Measurements from ENCODE around the gene TMEM175. TPM values are rescaled to one million over a fixed set of nuclear protein-coding genes. Genes with fewer than 3 reads are reported as not detected.

TMEM175 gene
- total RNA-seq, 1 experiment from 2014 or later: 18.5 TPM

DNA sequence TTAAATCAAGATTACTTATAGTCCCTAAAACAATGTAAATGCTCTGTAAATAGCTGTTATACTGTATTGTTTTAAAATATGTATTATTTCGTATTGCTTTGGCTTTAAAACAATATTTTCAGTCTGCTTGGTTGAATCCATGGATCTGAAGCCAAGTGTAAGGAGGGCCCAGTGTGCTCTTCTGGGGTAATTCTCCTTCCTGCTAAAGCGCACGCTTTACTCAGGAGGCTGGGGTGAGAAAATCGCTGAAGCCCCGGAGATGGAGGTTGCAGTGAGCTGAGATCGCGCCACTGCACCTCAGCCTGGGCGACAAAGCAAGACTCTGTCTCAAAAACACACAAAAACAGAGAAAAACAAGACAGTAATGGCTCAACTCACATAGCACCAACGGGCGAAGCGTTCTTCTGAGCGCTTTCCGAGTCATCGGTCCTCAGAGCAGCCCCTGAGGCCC lies 54.2 kb downstream of the TMEM175 start:
- POLR2A ChIA-PET (ENCODE audit: unreplicated experiment): interaction anchor here (0.6 kb wide), 1 partner anchor 14 kb away, joined by 5 read pairs; no protein-coding TSS in a partner anchor
- intact Hi-C loops (cut with micrococcal nuclease): no loop called here

DNA sequence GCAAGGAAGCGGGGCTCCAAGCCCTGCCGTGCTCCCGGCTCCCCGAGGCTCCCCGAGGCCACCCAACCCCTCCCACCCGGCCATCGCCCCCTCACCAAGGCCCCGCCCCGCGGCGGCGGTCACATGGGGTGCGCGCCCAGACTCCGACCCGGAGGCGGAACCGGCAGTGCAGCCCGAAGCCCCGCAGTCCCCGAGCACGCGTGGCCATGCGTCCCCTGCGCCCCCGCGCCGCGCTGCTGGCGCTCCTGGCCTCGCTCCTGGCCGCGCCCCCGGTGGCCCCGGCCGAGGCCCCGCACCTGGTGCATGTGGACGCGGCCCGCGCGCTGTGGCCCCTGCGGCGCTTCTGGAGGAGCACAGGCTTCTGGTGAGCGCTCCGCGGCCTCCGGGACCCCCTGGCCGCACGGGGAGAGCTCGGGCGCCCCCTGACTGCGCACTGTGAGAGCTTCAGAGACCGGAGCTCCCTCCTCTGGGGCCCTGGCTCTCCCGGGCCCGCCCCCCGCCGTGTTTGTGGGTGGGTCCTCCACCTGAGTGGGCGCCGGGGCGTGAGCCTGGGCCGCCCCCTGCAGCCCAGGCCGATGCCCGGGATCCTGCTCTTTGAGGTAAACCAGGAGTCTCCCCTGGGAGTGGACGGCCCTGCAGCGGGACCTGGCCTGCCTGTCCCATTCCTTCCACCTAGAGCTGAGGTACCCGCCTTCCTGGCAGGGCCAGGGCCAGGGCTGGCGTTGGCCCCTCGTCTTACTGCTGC lies 54.8 kb downstream of the TMEM175 start, which contains the start of gene IDUA:
Gene IDUA, plus strand, starts transcription at position 166 of the 745 bp plus-strand sequence. Its CDS starts 41 bp downstream, at position 207.
- H3K27me3 ChIP-seq (ENCODE audit: low read length): no peaks in the 10 kb centered on the region
- H3K9me3 ChIP-seq (ENCODE audit: low read length): no peaks in the 10 kb centered on the region
- intact Hi-C loops (cut with micrococcal nuclease): no loop called here
- DNase-seq (peak; percentile 59), ATAC-seq (peak; percentile 74)
- H3K79me2 ChIP-seq (ENCODE audit: low read length): peaks cover 5% of the 10 kb centered on the region; the same call in 1 of the 2 replicates
- H3K36me3 ChIP-seq (ENCODE audit: low read depth, low read length): no peaks in the 10 kb centered on the region
- H3K9me2 ChIP-seq (replicated peaks; ENCODE audit: low read length): no peaks in the 10 kb centered on the region
- ChIA-PET POLR2A (ENCODE audit: unreplicated experiment) (interaction anchor here (0.5 to 0.6 kb wide), 2 partner anchors 13 to 246 kb away, joined by 4 to 5 read pairs; no protein-coding TSS in a partner anchor), CTCF (interaction anchor here (0.6 to 0.7 kb wide), 2 partner anchors 55 to 198 kb away, joined by 3 to 5 read pairs; partner anchors contain the start of genes GAK and TMEM175)
- H3K4me2 ChIP-seq (ENCODE audit: low read length): peak within 1 kb of the TSS; percentile 94
- TF ChIP-seq EZH2 (IDR thresholded peaks at IDR 0.05; ENCODE audit: low read length, unreplicated experiment) (no peak), EZH2phosphoT487 (IDR thresholded peaks at IDR 0.05; ENCODE audit: borderline replicate concordance, low read length) (no peak)
- TF ChIP-seq, protein P1, sequence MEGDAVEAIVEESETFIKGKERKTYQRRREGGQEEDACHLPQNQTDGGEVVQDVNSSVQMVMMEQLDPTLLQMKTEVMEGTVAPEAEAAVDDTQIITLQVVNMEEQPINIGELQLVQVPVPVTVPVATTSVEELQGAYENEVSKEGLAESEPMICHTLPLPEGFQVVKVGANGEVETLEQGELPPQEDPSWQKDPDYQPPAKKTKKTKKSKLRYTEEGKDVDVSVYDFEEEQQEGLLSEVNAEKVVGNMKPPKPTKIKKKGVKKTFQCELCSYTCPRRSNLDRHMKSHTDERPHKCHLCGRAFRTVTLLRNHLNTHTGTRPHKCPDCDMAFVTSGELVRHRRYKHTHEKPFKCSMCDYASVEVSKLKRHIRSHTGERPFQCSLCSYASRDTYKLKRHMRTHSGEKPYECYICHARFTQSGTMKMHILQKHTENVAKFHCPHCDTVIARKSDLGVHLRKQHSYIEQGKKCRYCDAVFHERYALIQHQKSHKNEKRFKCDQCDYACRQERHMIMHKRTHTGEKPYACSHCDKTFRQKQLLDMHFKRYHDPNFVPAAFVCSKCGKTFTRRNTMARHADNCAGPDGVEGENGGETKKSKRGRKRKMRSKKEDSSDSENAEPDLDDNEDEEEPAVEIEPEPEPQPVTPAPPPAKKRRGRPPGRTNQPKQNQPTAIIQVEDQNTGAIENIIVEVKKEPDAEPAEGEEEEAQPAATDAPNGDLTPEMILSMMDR (conservative IDR thresholded peaks at IDR 0.05; ENCODE audit: low read depth, low read length): peak; percentile 55
- H3F3A ChIP-seq (ENCODE audit: low read length, unreplicated experiment): no peaks in the 10 kb centered on the region
- H3K9ac ChIP-seq (ENCODE audit: low read length): peak within 1 kb of the TSS; percentile 66
- peaks cover 22% of the 10 kb centered on the region; the same call in 1 of the 2 replicates for H3K4me1 ChIP-seq (ENCODE audit: insufficient read depth, low read length)
- H3K4me3 ChIP-seq (ENCODE audit: low read length): peak within 1 kb of the TSS; percentile 78
- 0 out of 2 replicates have a peak within 1 kb of the TSS, but pooled peaks have one; percentile 13 for H3K27ac ChIP-seq (ENCODE audit: low read length)
- BruUV-seq (replicated peaks): no TSS peak
- peak within 1 kb of the TSS; percentile 86 for H2AFZ ChIP-seq (ENCODE audit: low read length)
- H4K20me1 ChIP-seq (ENCODE audit: low read length): no peaks in the 10 kb centered on the region

More for the DNA sequence above, 54.2 kb downstream of the TMEM175 start:
- no peak for ATAC-seq
- Histone ChIP-seq H3K79me2 (ENCODE audit: low read length) (peaks cover 5% of the 10 kb centered on the region; the same call in 1 of the 2 replicates), H3K27ac (ENCODE audit: low read length) (no peak overlapping the region), H2AFZ (ENCODE audit: low read length) (peak overlapping the region; percentile 86), H3K9me2 (replicated peaks; ENCODE audit: low read length) (no peaks in the 10 kb centered on the region), H4K20me1 (ENCODE audit: low read length) (no peaks in the 10 kb centered on the region), H3K4me1 (ENCODE audit: insufficient read depth, low read length) (peaks cover 22% of the 10 kb centered on the region; the same call in 1 of the 2 replicates), H3K36me3 (ENCODE audit: low read depth, low read length) (no peaks in the 10 kb centered on the region), H3K9me3 (ENCODE audit: low read length) (no peaks in the 10 kb centered on the region), H3K27me3 (ENCODE audit: low read length) (no peaks in the 10 kb centered on the region), H3K9ac (ENCODE audit: low read length) (peak overlapping the region; percentile 66), H3F3A (ENCODE audit: low read length, unreplicated experiment) (no peaks in the 10 kb centered on the region), H3K4me3 (ENCODE audit: low read length) (peak overlapping the region; percentile 78), H3K4me2 (ENCODE audit: low read length) (peak overlapping the region; percentile 94)
- CTCF ChIA-PET: interaction anchor here (0.6 to 0.7 kb wide), 2 partner anchors 54 to 198 kb away, joined by 3 to 5 read pairs; partner anchors contain the start of genes GAK and TMEM175
- TSS peak; percentile 67 for BruUV-seq (replicated peaks)
- TF ChIP-seq EZH2phosphoT487 (IDR thresholded peaks at IDR 0.05; ENCODE audit: borderline replicate concordance, low read length): no peak
- TF ChIP-seq, protein P1 (conservative IDR thresholded peaks at IDR 0.05; ENCODE audit: low read depth, low read length): no peak
- TF ChIP-seq EZH2 (IDR thresholded peaks at IDR 0.05; ENCODE audit: low read length, unreplicated experiment): no peak
- DNase-seq: no peak

Data from PC-3 (cell line).